ENCODE measurements around the gene GPX3. TPM values are rescaled to one million over a fixed set of nuclear protein-coding genes. Genes with fewer than 3 reads are reported as not detected.

The GPX3 gene
- total RNA-seq, 2 donors from 2014 or later: not detected

GRCh38 chr5:151058891-151059489 is 38.6 kb downstream of the GPX3 start:
- H3K27ac Mint-ChIP-seq: peak overlapping the region; percentile 93

GRCh38 chr5:151060742-151061141 is 40.4 kb downstream of the GPX3 start:
- Mint-ChIP-seq H3K27ac (peak overlapping the region; percentile 93), H3K36me3 (ENCODE audit: insufficient read depth in 2 of 2) (peaks cover 30 to 44% of the 10 kb centered on the region in 2 donors), H3K4me3 (peak overlapping the region; percentile 60 to 62), H3K27me3 (ENCODE audit: low read depth) (no peaks in the 10 kb centered on the region), H3K9me3 (no peaks in the 10 kb centered on the region), H3K4me1 (ENCODE audit: low read depth) (peaks cover 83% of the 10 kb centered on the region)
- DNase-seq: no peak
- no peak for ATAC-seq (replicated peaks in 1 of 2)

More at GRCh38 chr5:151058891-151059489, 38.6 kb downstream of the GPX3 start:
- Mint-ChIP-seq H3K27me3 (ENCODE audit: low read depth) (no peaks in the 10 kb centered on the region), H3K36me3 (ENCODE audit: insufficient read depth in 2 of 2) (peaks cover 31 to 50% of the 10 kb centered on the region in 2 donors), H3K4me1 (ENCODE audit: low read depth) (peaks cover 74% of the 10 kb centered on the region), H3K9me3 (no peaks in the 10 kb centered on the region), H3K4me3 (peak overlapping the region; percentile 53 to 58)
- ATAC-seq (replicated peaks in 1 of 2): no peak
- no peak for DNase-seq

- DNase-seq (no peak), ATAC-seq (replicated peaks in 1 of 2) (no peak)
- no peaks in the 10 kb centered on the region for H3K9me3 Mint-ChIP-seq
- H3K27me3 Mint-ChIP-seq (ENCODE audit: low read depth): no peaks in the 10 kb centered on the region
- H3K4me3 Mint-ChIP-seq: no peak overlapping the region
- H3K4me1 Mint-ChIP-seq (ENCODE audit: low read depth): peaks cover 92% of the 10 kb centered on the region
- H3K36me3 Mint-ChIP-seq (ENCODE audit: insufficient read depth in 2 of 2): peaks cover 26 to 47% of the 10 kb centered on the region in 2 donors
- H3K27ac Mint-ChIP-seq: peak overlapping the region; percentile 61
Measured at GRCh38 chr5:151062405-151063141, 42.2 kb downstream of the GPX3 start.

- peak overlapping the region; percentile 22 to 25 for H3K4me3 Mint-ChIP-seq
- no peak for ATAC-seq (replicated peaks in 1 of 2)
- DNase-seq: no peak
- H3K9me3 Mint-ChIP-seq: no peaks in the 10 kb centered on the region
- H3K36me3 Mint-ChIP-seq (ENCODE audit: insufficient read depth in 2 of 2): peaks cover 28 to 49% of the 10 kb centered on the region in 2 donors
- no peaks in the 10 kb centered on the region for H3K27me3 Mint-ChIP-seq (ENCODE audit: low read depth)
- H3K4me1 Mint-ChIP-seq (ENCODE audit: low read depth): peaks cover 100% of the 10 kb centered on the region
- peak overlapping the region; percentile 61 for H3K27ac Mint-ChIP-seq
Measured at GRCh38 chr5:151063142-151063989, 43.0 kb downstream of the GPX3 start.

- no peak for ATAC-seq (replicated peaks in 1 of 2)
- H3K27ac Mint-ChIP-seq: peak overlapping the region; percentile 97
Measured at GRCh38 chr5:151064916-151065499, 44.6 kb downstream of the GPX3 start.

GRCh38 chr5:151065609-151066008 is 45.2 kb downstream of the GPX3 start:
- peaks cover 100% of the 10 kb centered on the region for H3K4me1 Mint-ChIP-seq (ENCODE audit: low read depth)
- peaks cover 19 to 37% of the 10 kb centered on the region in 2 donors for H3K36me3 Mint-ChIP-seq (ENCODE audit: insufficient read depth in 2 of 2)
- no peaks in the 10 kb centered on the region for H3K9me3 Mint-ChIP-seq
- DNase-seq: no peak
- peak overlapping the region; percentile 97 for H3K27ac Mint-ChIP-seq
- peak; percentile 33 to 49 for ATAC-seq (replicated peaks in 1 of 2)
- H3K4me3 Mint-ChIP-seq: peak overlapping the region; percentile 79 to 82
- H3K27me3 Mint-ChIP-seq (ENCODE audit: low read depth): no peaks in the 10 kb centered on the region

More at GRCh38 chr5:151064916-151065499, 44.6 kb downstream of the GPX3 start:
- no peak for DNase-seq
- Mint-ChIP-seq H3K9me3 (no peaks in the 10 kb centered on the region), H3K27me3 (ENCODE audit: low read depth) (no peaks in the 10 kb centered on the region), H3K4me3 (peak overlapping the region in 1 of 2 donors; percentile 82), H3K36me3 (ENCODE audit: insufficient read depth in 2 of 2) (peaks cover 19 to 37% of the 10 kb centered on the region in 2 donors), H3K4me1 (ENCODE audit: low read depth) (peaks cover 100% of the 10 kb centered on the region)

- H3K27me3 Mint-ChIP-seq (ENCODE audit: low read depth): no peaks in the 10 kb centered on the region
- DNase-seq (peak; percentile 32 to 34), ATAC-seq (replicated peaks in 1 of 2) (peak; percentile 27 to 38)
- peak overlapping the region; percentile 79 to 82 for H3K4me3 Mint-ChIP-seq
- H3K36me3 Mint-ChIP-seq (ENCODE audit: insufficient read depth in 2 of 2): peaks cover 13 to 26% of the 10 kb centered on the region in 2 donors
- H3K27ac Mint-ChIP-seq: peak overlapping the region; percentile 97
- H3K4me1 Mint-ChIP-seq (ENCODE audit: low read depth): peaks cover 100% of the 10 kb centered on the region
- H3K9me3 Mint-ChIP-seq: no peaks in the 10 kb centered on the region
Measured at GRCh38 chr5:151066920-151067319, 46.5 kb downstream of the GPX3 start.

- no peak for DNase-seq
- no peak for ATAC-seq (replicated peaks in 1 of 2)
- Mint-ChIP-seq H3K27ac (peak overlapping the region; percentile 97), H3K9me3 (no peaks in the 10 kb centered on the region), H3K36me3 (ENCODE audit: insufficient read depth in 2 of 2) (peaks cover 11 to 26% of the 10 kb centered on the region in 2 donors), H3K4me3 (peak overlapping the region; percentile 79 to 82), H3K27me3 (ENCODE audit: low read depth) (no peaks in the 10 kb centered on the region), H3K4me1 (ENCODE audit: low read depth) (peaks cover 100% of the 10 kb centered on the region)
Measured at GRCh38 chr5:151067632-151068432, 47.4 kb downstream of the GPX3 start.

GRCh38 chr5:151068433-151069197 is 48.2 kb downstream of the GPX3 start:
- DNase-seq (peak; percentile 69 to 77), ATAC-seq (replicated peaks in 1 of 2) (peak; percentile 69 to 85)
- no peaks in the 10 kb centered on the region for H3K9me3 Mint-ChIP-seq
- H3K4me1 Mint-ChIP-seq (ENCODE audit: low read depth): peaks cover 98% of the 10 kb centered on the region
- no peaks in the 10 kb centered on the region for H3K27me3 Mint-ChIP-seq (ENCODE audit: low read depth)
- peak overlapping the region; percentile 79 to 82 for H3K4me3 Mint-ChIP-seq
- H3K36me3 Mint-ChIP-seq (ENCODE audit: insufficient read depth in 2 of 2): peaks cover 12 to 26% of the 10 kb centered on the region in 2 donors
- peak overlapping the region; percentile 97 for H3K27ac Mint-ChIP-seq

- no peaks in the 10 kb centered on the region for H3K9me3 Mint-ChIP-seq
- peak overlapping the region; percentile 80 for H3K27ac Mint-ChIP-seq
- H3K4me1 Mint-ChIP-seq (ENCODE audit: low read depth): peaks cover 94% of the 10 kb centered on the region
- no peak for ATAC-seq (replicated peaks in 1 of 2)
- no peak for DNase-seq
- H3K36me3 Mint-ChIP-seq (ENCODE audit: insufficient read depth in 2 of 2): peaks cover 14 to 34% of the 10 kb centered on the region in 2 donors
- no peaks in the 10 kb centered on the region for H3K27me3 Mint-ChIP-seq (ENCODE audit: low read depth)
- H3K4me3 Mint-ChIP-seq: peak overlapping the region; percentile 38 to 82
Measured at GRCh38 chr5:151070449-151070848, 50.1 kb downstream of the GPX3 start.

GRCh38 chr5:151071021-151071420 is 50.6 kb downstream of the GPX3 start:
- H3K4me1 Mint-ChIP-seq (ENCODE audit: low read depth): peaks cover 94% of the 10 kb centered on the region

More at GRCh38 chr5:151071021-151071420, 50.6 kb downstream of the GPX3 start:
- ATAC-seq (replicated peaks in 1 of 2): no peak
- Mint-ChIP-seq H3K27me3 (ENCODE audit: low read depth) (no peaks in the 10 kb centered on the region), H3K4me3 (peak overlapping the region in 1 of 2 donors; percentile 26), H3K27ac (peak overlapping the region; percentile 80), H3K36me3 (ENCODE audit: insufficient read depth in 2 of 2) (peaks cover 15 to 35% of the 10 kb centered on the region in 2 donors), H3K9me3 (no peaks in the 10 kb centered on the region)
- no peak for DNase-seq
